ENCODE results near the gene FSTL1.

Gene FSTL1, protein sequence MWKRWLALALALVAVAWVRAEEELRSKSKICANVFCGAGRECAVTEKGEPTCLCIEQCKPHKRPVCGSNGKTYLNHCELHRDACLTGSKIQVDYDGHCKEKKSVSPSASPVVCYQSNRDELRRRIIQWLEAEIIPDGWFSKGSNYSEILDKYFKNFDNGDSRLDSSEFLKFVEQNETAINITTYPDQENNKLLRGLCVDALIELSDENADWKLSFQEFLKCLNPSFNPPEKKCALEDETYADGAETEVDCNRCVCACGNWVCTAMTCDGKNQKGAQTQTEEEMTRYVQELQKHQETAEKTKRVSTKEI

DNA sequence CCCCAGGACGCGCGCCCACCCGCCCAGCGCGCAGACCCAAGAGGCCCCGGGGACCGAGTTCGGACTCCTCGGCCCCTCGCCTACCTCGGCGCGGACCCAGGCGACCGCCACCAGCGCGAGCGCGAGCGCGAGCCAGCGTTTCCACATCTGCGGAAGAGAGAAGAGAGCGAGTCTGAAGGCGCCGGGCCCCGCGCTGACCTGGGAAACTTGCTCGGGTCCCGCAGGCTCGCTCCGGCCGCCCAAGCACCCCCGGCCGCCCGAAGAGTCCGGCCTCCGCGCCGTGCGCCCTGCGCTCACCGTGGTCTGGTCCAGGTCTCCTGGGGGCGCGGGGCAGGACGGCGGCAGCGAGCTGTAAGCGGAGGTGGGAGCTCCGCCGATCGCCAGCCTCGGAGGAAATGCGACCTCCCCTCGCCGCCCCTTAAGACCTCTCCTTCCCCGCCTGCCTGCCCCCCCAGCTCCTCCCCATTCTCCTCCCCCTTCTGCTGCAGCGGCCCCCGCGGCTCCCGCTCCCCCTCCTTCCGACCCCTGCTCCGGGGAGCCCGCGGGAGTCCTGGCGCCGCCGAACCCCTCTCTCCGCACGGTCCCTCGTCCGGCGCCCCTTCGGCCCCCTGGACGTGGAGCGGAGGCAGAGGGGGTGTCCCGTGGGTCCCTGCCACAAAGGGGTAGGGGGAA is at the start of gene FSTL1:
Gene FSTL1, minus strand, starts transcription at position 393 of the 672 bp plus-strand sequence. Its CDS starts 246 bp downstream, at position 147.
- no peak for DNase-seq

DNA sequence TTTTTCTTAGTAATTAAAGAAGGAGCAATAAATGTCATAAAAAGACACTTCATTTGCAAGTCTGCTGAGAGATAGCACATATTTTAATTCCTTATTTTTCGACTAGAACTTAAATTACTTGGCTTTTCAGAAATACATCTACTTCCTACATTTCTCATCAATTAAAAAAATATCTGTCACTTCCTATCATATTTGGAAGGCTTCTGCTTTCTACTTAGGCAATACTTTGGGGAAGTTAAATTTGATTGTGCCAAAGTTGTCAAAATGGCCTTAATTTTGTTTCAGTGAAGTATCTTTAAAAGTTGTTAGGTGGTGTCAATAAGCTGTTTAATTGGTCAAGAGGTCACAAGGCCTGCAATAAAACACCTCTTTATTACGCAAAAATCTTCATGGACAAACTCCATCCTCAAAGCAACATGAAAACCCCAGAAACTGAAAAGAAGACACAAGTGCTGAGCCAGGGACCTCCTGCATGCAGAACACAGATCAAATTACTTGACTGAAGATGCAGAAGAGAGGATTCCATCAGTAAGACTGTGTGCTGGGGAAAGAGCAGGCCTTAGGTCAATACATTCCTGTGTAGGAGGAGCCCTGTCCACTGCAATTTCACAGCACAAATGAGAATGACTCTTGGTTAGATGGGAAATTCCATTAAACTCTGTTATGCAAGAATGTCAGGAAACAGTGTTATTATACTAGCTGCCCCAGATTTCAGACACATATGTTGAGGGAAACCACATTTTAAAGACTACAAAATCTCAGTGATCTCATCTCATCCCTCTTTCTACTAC is 48.0 kb upstream of the FSTL1 start:
- DNase-seq, result no peak

DNA sequence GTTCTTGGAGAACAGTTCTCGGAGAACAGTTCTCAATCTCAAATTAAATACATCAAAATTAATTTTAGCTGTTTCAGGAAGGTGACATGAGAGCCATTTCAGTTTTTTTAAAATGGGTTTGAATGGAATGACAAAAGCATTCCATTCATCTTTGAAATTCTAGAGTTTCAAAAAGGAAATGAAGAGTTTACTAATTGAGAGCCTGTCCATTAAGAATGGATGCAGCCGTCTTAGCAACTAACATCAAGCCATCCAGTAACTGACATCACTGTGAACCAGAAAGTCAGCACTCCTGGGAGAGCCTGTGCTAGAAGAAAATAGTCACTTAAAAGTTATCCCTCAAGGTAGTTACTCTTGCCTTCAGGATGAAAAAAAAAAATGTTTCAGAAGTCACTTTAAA is 47.0 kb upstream of the FSTL1 start:
- no peak for DNase-seq

DNA sequence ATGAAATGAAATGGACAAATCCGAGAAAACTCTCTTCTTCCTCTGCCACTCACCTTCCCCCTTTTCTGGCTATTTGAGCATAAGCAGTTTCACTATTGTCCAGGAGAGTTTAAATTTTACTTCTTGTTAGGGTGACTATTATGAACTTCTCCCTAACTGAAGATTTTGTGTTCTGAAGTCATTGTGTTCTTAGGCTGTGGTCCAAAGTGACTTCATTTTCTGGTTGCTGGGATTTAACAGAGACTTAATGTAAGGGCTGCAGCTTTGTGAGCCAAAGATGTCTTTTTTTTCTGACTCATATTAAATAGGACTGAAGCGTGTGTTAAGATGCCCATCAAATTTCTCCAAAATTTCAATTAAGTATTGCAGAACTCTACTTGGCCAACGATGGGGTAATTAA is 46.5 kb upstream of the FSTL1 start:
- no peak for DNase-seq

DNA sequence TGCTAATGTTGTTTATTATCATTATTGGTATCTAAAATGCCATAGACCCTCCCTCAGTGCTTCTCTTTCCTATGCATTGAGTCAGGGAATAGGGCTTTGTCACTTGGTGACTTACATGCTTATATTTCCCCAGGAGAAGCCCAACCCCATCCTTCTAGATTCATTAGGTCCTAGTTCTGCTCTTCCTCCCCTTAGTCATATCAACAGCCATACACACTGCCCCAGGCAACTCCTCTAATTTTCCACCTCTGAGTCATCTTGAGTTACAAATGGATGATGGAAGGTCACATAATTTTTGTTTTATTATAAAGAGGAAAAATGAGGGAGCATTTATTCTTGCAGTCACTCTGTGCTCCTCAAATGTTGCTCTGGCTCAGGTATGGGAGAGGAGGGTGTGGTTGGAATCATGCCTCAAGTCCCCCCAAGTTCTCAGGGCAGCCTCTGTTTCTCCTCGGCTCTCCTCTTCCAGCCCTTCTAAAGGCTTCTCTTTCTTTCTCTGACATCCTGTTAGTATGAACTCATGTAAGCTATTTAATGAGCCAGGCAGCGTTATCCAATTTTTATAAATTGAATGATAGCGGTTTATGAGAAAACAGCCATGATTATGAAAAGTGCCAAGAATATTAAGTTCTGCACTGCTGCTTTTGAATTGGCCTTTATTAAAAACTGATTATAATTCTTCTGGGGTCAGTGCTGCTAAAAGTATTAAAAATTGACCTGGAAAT is 45.6 kb upstream of the FSTL1 start:
- DNase-seq, result no peak

DNA sequence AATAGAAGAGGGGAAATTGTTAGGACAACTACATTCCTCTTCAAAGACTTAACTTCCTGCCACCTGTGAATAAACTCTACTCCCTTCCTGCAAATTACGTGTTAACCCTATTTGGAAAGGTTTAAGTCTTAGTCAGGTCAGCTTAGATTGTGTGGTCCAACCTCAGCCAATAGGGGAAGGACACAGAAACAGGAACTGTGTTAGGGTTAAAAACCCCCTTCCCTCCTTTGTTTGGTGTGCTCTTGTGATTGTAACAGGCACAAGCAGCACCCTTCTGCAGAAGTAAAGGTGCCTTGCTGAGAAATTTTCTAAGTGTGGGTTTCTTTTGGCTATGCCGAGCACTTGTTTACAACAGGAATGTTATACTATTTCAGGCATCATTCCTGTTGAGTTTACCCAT is 45.0 kb upstream of the FSTL1 start:
- no peak for DNase-seq

DNA sequence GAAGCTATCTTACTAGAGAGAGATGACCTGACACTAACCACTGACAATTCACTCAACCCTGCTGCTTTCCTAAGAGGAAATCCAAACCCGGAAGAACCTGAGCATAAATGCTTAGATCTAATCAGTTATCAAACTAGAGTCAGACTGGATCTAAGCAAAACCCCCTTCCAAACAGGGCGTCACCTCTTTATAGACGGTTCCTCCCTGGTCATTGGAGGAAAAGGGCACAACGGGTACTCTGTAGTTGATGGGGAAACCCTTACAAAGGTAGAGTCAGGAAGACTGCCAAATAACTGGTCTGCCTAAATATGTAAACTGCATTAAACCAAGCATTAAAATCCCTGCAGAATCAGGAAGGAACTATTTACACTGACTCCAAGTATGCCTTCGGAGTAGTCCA is 41.3 kb upstream of the FSTL1 start:
- DNase-seq, result no peak

DNA sequence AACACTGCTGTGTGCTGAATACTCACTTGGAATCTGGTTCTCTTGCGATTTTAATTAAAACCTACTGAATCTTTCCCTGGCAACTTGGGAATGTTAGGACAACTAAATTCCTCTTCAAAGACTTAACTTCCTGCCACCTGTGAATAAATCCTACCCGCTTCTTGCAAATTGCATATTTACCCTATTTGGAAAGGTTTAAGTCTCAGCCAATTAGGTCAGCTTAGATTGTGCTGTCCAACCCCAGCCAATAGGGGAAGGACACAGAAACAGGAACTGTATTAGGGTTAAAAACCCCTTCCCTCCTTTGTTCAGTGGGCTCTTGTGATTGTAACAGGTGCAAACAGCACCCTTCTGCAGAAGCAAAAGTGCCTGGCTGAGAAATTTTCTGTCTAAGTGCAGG is 38.6 kb upstream of the FSTL1 start:
- no peak for DNase-seq

DNA sequence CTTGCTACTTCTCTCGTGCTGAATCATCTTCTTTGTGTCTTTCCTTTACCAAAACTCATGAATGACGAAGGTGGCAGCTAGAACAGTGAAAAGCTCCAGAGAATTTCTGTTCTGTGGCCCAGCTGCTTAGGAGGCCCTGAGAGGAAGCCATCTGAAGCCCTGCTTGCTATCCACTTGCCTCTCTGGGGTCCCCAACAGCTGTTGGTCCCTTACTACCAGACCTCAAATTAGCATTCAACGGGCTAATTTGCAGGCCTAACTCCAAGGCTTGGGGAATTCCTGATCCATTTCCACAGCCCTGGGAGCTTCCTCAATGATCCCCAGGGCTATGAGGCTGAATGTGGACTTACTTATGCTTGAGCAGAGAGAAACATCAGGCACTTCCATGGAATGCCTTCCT is 37.5 kb upstream of the FSTL1 start:
- no peak for DNase-seq

DNA sequence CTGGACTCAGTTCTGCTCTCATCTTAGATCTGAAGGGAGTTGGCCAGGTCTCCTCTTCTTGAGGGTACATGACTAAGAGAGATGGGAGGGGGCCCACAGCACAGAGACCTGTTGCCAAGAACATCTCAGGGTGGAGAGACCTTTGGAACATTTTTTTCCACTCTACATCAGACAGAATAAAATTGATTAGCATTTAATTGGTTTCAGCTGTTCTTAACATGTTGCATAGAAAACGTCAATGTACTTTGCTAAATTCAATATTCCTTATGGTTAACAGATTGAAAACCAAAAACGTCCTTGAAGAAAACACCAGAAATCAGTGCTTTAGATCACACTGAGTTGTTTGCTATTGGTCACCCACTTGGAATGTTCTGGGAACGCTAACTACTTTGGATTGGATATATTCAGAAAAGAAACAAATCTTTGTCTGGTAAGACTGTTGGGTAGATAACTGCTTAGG is 36.4 kb upstream of the FSTL1 start:
- no peak for DNase-seq

DNA sequence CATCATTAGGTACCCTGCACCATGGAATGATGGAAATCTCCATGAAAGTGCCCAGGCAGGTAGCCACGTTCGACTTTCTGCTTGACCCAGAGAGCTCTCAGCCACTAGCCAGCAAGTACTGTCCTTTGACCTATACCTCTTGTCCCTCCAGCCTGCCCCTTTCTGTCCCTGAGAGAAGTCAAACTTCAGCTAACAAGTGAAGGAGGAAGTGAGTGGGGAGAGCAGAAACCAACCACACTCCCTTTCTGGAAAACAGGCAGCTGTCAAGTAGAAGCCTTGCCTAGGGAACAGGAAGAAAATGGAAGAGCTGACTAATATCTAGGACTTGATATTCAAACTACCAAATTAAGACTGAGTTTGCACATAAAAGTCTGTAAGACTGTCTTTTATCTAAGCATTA is 30.3 kb upstream of the FSTL1 start:
- no peak for DNase-seq

DNA sequence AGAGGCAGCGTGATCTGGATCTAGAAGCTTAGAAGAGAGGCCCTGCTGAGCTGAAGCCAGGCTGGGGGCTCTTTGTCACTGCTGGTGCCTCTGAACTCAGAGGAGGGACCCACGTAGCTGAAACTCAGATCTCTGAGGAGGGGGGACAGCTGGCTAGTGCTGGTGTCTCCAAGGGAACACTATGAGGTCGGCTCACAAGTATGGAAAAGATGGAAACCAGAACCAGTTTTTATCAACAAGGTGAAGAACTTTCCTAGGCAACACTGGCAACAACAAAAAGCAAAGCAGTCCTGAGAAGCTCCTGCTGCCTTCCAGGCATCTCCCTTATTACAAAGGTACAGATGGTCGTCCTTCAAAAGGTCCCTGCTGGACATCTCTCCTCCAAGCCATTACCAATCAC is 27.0 kb upstream of the FSTL1 start:
- DNase-seq, result no peak

DNA sequence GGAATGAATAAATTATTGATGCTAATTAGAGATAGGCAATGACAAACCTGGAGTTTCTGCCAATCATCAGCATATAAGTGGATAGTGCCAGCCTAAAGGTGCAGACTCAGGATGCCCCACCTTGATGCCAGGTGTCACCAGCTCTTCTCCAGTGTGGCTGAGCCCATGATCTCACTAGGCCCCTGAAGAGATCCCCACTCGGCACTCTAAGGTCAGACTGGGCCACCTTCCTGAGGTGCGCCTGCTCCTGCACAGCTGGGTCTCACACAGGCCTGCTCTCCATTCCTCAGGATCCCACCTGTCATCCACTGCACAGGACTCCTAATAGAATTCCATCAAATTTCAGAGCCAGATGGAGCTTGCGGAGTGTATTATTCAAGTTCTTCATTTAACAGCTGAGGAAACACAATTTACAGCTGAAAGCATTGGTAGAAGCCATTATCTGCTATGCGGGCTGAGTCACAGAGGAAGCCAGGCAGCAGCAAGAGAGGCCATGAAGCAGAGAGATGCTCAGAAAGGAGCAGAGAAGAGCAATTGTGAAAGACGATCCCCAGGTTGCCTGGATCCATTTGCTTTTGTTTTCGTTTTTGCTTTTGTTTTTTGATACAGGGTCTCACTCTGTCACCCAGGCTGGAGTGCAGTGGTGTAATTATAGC is 25.1 kb upstream of the FSTL1 start:
- no peak for DNase-seq

DNA sequence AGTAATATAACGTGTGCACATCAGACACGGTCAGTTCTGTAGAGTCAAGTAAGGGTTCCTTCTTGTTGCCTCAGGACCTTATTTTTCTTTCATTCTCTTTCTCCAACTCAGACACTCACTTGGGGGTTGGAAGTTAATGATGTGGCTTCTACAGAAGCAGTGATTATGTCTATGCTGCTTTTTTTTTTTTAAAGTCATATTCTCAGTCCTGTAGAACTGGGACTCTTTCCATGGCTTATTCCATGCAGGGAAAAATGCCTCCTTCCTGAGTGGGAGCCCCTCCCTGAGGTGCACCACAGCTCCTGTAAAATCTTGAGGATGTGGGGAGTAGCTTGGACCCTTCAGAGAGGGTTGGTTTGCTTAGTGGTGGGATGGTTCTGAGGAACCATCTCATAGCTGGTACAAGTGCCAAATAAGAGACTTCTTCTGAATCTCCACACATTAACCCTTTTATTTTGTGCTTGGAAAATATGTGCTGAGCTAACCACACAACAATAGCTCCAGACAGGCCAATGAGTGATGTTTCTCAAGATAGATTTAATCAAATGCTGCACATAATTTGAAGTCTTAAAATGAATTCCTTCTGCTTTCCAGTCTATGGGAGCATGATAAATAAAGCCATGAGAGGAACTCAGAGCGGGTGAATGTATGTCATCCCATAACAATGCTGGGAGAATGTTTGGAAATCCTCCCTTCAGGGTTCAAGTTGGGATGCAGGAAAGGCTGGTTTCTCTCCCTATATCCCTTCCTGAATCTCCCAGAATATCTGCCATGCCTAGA is 23.3 kb upstream of the FSTL1 start:
- DNase-seq, result no peak

DNA sequence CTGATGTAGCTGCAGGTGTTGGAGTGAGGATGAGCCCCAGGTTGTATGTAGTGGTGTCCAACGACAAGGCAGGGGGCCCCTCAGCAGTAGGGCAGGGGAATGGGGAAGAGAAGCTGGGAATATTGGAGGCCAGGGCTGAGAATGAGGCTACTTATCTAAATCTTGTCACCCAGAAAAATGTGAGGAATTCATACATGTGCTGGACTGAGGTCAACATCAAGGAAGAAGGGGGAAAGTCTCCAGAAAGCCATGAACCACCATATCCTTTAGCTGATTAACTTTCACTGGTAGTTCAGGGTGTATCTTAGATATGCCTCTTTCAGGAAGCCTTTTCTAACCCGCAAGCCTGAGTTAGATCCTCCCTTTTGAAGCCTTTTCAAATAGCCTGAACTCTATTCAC is 22.6 kb upstream of the FSTL1 start:
- no peak for DNase-seq

DNA sequence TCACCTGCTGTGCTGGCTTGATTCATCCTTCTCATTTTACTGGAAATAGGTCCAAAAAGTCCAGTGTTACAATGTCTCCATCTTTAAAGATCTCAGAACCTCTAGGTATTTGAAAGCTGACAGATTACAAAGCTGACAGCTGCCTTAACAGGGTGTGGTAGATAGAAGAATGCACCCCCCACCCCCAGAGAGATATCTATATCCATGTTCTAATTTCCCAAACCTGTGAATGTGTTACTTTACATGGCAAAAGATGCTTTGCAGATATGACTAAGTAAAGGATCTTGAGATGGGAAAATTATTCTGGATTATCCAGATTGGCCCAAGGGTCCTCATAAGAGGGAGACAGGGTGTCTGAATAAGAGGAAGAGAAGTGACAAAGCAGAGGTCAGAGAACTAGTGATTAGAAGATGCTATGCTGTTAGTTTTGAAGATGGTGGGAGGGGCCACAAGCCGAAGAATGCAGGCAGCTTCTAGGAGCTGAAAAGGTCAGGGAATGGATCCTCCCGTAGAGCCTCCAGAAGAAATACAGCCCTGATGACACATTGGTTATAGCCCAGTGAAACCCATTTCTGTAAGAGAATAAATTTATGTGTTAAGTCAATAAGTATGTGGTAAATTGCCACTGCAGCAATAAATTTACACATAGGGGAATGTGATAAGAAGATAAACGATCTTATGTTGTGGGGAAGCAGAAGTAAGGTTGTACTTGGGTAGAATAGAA is 21.5 kb upstream of the FSTL1 start:
- DNase-seq, result no peak

DNA sequence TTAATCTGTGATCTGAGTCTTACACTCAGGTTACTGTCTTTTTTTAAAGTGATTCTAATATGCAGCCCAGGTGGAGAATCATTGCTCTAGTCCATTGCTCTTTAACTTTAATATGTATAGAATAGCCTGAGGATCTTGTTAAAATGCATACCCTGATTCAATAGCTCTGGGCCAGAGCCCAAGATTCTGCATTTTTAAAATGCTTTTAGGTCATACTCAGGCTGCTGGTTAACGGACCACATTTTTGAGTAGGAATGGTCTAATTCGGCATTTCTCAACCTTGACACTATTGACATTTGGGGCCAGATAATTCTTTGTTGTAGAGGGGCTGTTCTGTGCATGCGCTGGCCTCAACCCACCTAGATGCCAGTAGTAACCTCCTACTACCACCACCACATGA is 20.9 kb upstream of the FSTL1 start:
- no peak for DNase-seq

DNA sequence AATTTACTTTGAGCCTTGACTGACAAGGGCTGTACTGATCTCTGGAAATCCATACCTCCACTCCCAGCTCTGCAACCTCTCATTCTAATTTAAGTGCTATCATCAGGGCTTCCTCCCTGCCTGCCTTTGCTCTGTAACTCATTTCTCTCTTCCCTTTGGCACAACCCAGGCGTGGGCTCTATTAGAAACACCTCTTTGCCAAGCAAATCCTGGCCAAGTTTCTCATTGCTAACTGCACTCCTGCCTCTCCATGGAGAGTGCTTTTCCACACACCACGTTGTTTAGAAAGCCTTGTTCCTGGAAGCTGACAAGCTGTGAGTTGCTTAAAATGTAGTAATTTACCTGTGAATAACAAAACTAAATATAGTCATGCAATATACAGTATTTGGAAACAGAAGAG is 20.1 kb upstream of the FSTL1 start:
- DNase-seq, result no peak

DNA sequence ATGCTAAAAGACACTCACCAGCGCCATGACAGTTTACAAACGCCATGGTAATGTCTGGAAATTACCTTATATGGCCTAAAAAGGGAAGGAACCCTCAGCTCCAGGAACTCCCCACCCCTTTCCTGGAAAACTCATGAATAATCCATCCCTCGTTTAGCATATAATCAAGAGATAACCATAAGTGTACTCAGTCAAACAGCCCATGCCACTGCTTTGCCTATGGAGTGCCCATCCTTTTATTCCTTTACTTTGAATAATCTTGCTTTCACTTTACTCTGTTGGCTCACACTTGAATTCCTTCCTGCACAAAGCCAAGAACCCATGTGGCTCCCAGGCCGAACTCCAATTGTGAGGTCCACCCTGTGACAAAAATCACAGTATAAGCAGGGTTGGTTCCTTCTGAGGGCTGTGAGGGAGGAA is 19.1 kb upstream of the FSTL1 start:
- no peak for DNase-seq

DNA sequence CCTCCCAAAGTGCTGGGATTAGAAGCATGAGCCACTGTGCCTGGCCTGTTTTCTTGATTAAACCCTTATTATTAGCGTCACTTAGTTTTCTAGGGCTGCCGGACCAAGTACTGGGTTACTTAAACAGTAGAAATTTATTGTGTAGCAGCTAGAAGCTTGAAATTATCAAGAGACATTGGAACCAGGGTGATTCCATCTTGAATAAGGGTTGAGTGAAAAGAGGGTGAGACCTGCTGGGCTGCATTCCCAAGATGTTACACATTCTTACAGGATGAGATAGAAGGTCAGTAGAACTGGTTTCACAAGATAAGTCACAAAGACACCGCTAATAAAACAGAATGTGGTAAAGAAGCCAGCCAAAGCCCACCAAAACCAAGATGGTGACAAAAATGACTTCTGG is 18.6 kb upstream of the FSTL1 start:
- no peak for DNase-seq

DNA sequence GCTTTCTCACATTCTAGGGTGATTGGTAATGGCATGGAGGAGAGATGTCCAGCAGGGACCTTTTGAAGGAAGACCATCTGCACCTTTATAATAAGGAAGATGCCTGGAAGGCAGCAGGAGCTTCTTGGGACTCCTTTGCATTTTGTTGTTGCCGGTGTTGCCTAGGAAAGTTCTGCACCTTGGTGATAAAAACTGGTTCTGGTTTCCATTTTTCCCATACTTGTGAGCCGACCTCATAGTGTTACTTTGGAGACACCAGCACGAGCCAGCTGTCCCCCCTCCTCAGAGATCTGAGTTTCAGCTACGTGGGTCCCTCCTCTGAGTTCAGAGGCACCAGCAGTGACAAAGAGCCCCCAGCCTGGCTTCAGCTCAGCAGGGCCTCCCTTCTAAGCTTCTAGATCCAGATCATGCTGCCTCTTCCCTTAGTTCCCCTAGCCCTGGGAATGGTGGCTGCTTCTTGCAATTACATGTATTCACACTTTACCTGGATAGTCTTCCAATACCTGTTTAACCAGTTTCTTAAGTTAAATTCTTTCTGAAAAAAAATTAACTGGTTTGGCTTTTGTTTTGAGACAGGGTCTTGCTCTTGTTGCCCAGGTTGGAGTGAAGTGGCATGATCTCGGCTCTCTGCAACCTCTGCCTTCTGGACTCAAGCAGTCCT is 18.0 kb upstream of the FSTL1 start:
- DNase-seq, result no peak
